MG63 (cell line): ENCODE data around the gene TMPRSS7. TPM values are rescaled to one million over a fixed set of nuclear protein-coding genes. Genes with fewer than 3 reads are reported as not detected.

Experiments used
- DNase-seq: peaks from one replicate; pipeline ENCODE4 v3.0.0-alpha.2; 2020
- H3K27me3 ChIP-seq: fragments of 250-450 bp; sonication (Bioruptor Pico); 2 replicates; pipeline ENCODE4 v1.5.1; 2020; ENCODE audit warnings: mild to moderate bottlenecking, moderate library complexity
- H3K36me3 ChIP-seq: fragments of 250-450 bp; sonication (Bioruptor Pico); 2 replicates; pipeline ENCODE4 v1.5.1; 2020; ENCODE audit warnings: mild to moderate bottlenecking, moderate library complexity
- H3K4me3 ChIP-seq: fragments of 250-450 bp; sonication (Bioruptor Pico); 2 replicates; pipeline ENCODE4 v1.5.1; 2020; ENCODE audit warnings: mild to moderate bottlenecking, moderate library complexity
- H3K9me3 ChIP-seq: fragments of 250-450 bp; sonication (Bioruptor Pico); 2 replicates; pipeline ENCODE4 v1.5.1; 2020; ENCODE audit warnings: mild to moderate bottlenecking, moderate library complexity
- total RNA-seq: library from RNA; depleted of rRNA; stranded (reverse); fragments of >200 nt; shearing (Covaris generic); gene quantifications from 2 replicates; pipeline ENCODE4 v1.2.3, GENCODE V29; 2014; ENCODE audit warnings: low replicate concordance; rRNA removed

The TMPRSS7 gene
- total RNA-seq, 1 experiment from 2014 or later = not detected

DNA sequence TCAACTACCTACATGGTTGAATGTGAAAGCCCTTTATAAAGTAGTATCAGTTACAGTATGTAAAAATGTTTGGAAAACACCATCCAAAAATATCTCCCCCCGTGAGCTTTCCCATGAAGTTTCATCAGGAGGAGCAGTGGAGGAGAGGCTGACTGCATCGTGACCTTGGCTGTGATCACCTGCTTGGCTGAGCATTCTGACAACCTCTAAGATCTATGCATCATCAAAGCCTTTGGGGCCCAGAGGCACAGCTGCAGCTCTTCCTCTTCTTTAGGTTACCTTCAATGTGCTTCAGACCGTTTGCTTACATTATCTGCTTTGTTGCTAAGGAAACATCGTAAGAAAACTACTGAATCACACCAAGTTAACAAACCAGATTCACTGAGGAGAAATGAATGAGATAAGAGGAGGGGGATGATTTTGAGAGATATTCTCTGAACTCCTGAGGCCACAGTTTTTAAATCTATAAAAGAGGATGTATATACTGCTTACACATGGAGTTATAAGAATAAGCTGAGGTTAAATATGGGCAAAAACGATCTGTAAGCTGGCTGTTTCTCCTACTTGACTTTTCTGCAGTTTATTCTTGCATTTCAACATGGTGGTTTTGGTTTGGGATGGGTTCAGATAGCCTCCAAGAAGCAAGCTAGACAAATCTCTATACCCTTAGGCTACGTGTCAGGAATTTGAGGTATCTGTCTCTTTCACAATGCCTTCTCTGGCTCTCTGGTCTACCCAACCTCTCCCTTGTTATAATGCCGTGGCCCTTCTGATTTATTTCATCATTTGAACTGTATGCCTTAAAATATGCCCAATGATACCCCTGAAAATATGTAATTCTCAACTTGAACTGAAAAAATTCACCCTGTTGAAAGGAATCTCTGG, 94.5 kb downstream of the TMPRSS7 start:
- DNase-seq = no peak
- no peaks in the 10 kb centered on the region for H3K9me3 ChIP-seq

DNA sequence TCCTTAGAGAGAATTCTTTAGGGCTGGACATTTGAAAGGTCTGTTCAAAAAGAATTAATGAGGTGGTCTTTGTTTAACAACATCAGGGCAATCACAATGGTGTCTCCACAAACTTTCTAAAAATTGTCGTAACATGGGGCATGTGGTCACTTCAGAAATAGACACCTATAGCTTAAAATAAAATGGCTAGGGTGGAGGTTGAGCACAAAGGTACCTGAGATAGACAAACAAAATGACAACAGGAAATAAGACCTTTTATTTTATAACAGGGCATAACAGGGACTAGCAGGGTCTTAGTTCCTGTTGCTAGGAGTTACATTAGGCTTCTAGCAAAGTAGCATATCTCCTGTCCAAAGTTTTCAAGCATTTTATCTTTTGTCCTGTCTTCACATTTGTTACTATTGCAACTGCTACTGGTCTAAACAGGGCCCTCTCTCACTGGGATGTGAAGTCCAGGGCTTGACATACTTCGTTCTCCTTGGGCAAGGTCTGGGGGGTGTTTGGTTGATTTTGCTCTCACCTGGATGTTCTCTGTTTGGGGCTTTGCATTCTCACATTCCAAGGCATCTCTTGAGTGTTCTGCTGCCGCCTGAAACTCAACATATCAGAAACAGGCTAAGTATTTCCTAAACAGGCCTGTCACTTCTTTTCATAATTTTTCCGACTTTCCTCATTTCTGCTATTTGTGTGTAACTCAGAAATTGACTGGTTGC, 95.5 kb downstream of the TMPRSS7 start:
- H3K36me3 ChIP-seq = no peaks in the 10 kb centered on the region
- DNase-seq = no peak
- H3K9me3 ChIP-seq = no peaks in the 10 kb centered on the region
- no peaks in the 10 kb centered on the region for H3K27me3 ChIP-seq
- no peak overlapping the region for H3K4me3 ChIP-seq

More for the DNA sequence above, 94.5 kb downstream of the TMPRSS7 start:
- Histone ChIP-seq H3K36me3 (no peaks in the 10 kb centered on the region), H3K4me3 (no peak overlapping the region), H3K27me3 (no peaks in the 10 kb centered on the region)

DNA sequence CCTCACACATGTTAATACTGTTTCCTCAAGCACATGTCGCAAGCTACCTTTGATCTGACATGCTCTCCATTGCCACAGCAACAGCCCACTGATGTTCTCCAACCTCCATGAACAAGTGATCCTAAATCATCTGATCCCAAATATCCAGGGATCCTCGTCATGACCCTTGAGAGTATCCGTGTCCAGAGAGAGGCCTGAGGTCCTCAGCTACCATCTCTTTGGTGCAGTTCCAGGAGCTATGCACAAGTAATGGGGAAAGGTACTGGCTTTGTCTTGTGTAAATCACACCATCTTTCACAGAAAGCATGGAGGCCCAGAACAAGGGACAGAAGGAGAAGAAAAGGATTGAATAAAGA, 96.1 kb downstream of the TMPRSS7 start:
- Histone ChIP-seq H3K4me3 (no peak overlapping the region), H3K36me3 (no peaks in the 10 kb centered on the region), H3K27me3 (no peaks in the 10 kb centered on the region; the same call in 1 of the 2 replicates), H3K9me3 (no peaks in the 10 kb centered on the region)
- no peak for DNase-seq

Other genes starting within 250 kb of the TMPRSS7 start
- 53.5 and 65.4 TPM in 2 replicates for gene PHLDB2, start 175.5 kb upstream of the TMPRSS7 start, total RNA-seq
- 40.1 and 78.2 TPM in 2 replicates for gene ABHD10, start 55.7 kb upstream of the TMPRSS7 start, total RNA-seq
- not detected in 2 replicates for gene TAGLN3, start 35.8 kb upstream of the TMPRSS7 start, total RNA-seq
- 2.2 and 2.4 TPM in 2 replicates for gene C3orf52, start 51.7 kb downstream of the TMPRSS7 start, total RNA-seq
- gene GCSAM, start 98.5 kb downstream of the TMPRSS7 start, total RNA-seq = not detected in 2 replicates